AG09319 (cell line): ENCODE measurements around the gene RGMA.

Experiments used
- DNase-seq: peaks from one replicate; pipeline ENCODE4 v3.0.0-alpha.2; 2010; ENCODE audit warnings: low read depth; ENCODE audit errors: extremely low read depth
- TF ChIP-seq, protein P1 (sequence below): IDR thresholded peaks from 2 replicates; pipeline ENCODE4 v1.5.1; 2011; ENCODE audit warnings: low read depth, mild to moderate bottlenecking, inconsistent platforms, low read length, moderate library complexity

Gene RGMA

DNA sequence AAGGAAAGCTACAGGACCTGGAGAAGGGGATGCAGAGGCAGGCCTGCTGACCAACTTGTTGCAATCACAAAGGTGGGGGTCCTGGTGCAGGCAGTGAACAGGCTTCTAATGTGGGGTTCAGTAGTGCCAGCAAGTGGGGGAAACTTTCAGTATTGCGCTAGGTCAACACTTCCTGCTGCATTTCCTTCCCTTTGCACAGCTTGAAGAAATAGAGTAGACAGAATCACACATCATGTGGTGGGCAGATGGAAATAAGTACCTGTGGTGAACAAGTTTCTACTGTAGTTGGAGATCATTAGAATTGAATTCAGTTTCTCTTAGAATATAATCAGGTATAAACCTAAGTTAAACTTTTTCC, 63.4 kb downstream of the RGMA start:
- TF ChIP-seq, protein P1, sequence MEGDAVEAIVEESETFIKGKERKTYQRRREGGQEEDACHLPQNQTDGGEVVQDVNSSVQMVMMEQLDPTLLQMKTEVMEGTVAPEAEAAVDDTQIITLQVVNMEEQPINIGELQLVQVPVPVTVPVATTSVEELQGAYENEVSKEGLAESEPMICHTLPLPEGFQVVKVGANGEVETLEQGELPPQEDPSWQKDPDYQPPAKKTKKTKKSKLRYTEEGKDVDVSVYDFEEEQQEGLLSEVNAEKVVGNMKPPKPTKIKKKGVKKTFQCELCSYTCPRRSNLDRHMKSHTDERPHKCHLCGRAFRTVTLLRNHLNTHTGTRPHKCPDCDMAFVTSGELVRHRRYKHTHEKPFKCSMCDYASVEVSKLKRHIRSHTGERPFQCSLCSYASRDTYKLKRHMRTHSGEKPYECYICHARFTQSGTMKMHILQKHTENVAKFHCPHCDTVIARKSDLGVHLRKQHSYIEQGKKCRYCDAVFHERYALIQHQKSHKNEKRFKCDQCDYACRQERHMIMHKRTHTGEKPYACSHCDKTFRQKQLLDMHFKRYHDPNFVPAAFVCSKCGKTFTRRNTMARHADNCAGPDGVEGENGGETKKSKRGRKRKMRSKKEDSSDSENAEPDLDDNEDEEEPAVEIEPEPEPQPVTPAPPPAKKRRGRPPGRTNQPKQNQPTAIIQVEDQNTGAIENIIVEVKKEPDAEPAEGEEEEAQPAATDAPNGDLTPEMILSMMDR, result no peak
- DNase-seq, result no peak

DNA sequence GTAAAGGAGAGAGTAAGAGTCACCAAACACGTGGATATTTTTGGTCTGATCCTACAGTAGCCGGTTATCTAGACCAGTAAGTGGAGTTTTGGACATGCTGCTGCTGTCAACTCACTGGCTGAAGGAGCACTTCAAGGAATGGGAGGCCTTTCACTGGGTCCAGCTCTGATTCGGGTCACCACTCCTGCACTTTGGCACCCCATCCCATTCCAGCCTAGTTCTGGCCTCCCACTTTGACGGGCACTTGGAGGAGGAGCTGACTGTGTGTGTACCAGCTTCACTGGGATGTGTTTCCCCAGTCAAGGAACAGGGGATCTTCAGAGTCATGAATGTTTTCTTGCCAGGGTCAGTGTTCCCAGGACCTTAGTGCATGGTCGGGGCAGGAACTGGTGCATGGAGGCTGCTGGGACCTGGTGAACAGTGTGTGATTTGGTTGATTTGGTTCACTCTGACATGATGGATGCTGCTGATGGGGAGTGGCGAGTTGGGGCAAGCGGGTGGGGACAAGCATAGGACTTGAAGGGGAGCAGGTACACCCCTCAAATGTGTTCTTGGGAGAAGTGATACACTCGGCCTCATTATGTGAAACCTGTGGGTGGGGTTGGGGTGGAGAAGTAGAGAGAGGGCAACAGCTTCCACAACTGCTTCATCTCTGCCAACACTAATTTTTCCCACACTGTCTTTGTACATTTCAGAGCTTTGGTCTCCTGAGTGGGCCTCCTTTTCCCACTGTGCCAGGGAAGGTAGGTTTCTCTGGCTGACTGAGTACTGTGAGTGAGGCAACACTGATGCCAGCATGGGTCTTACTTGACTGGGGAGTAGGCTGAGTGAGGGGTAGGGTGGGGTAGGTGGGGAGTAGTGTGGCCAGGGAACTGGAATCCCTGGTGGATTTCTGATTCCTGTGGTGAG, 64.0 kb downstream of the RGMA start:
- DNase-seq, result no peak

GRCh38 chr15:93024293-93024692, 64.7 kb downstream of the RGMA start:
- no peak for DNase-seq
- TF ChIP-seq, protein P1, result no peak

More for the DNA sequence above, 64.0 kb downstream of the RGMA start:
- TF ChIP-seq, protein P1, result no peak

- no peak for DNase-seq
- TF ChIP-seq, protein P1, result no peak
Observed at GRCh38 chr15:93020976-93021772, 67.8 kb downstream of the RGMA start.

DNA sequence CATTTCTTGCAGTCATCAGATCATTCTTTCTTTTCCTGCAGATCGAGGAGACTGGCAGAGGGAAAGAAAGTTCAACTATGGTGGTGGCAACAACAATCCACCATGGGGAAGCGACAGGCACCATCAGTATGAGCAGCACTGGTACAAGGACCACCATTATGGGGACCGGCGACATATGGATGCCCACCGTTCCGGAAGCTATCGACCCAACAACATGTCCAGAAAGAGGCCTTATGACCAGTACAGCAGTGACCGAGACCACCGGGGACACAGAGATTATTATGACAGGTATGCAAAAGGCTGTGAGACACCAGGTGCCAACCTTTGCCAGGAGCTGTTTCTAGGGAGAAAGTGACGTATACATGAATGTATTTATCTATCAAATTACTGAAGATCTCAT, 69.0 kb downstream of the RGMA start:
- TF ChIP-seq, protein P1, result no peak
- no peak for DNase-seq

- DNase-seq, result no peak
- TF ChIP-seq, protein P1, result no peak
Observed at GRCh38 chr15:93019090-93019489, 69.9 kb downstream of the RGMA start.

GRCh38 chr15:93018574-93018973, 70.4 kb downstream of the RGMA start:
- TF ChIP-seq, protein P1, result no peak; the same call in 1 of the 2 replicates
- no peak for DNase-seq
